GM19023 (cell line): ENCODE measurements around the gene NUDCD2.
"Not testable (repeated sequence)": the region's sequence is repeated elsewhere in the genome, so short reads cannot be mapped to it uniquely, and the experiment has no call there.

ENCODE experiments used
- ATAC-seq: cut with Tn5 transposase; IDR thresholded peaks from one replicate; pipeline ENCODE4 v1.9.1; 2021; ENCODE audit warnings: mild to moderate bottlenecking, moderate library complexity; ENCODE audit not compliant: unreplicated experiment

NUDCD2 gene

DNA sequence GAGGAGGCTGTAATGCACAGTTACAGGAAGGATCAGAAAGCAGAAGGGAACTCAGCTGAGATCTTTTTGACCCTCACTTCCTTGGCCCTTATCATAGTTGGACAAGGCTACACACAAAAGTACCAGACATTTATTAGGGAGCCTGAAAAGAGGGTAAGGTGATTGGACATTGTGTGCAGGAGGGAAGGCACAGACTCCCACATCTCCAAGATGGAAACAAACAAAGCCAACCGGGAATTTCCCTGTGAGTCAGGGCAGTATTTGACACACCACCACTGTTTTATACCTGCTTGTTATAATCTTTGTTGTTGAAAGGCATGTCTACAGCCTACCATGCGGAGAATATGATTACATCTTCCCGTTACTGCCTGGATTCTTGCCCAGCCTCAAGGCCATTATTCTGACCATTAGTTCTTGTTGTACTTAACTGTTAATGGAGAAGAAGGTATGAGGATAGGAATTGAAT, 25.5 kb downstream of the NUDCD2 start:
- ATAC-seq, result no peak

GRCh38 chr5:163433271-163433670, 26.6 kb downstream of the NUDCD2 start:
- no peak for ATAC-seq

DNA sequence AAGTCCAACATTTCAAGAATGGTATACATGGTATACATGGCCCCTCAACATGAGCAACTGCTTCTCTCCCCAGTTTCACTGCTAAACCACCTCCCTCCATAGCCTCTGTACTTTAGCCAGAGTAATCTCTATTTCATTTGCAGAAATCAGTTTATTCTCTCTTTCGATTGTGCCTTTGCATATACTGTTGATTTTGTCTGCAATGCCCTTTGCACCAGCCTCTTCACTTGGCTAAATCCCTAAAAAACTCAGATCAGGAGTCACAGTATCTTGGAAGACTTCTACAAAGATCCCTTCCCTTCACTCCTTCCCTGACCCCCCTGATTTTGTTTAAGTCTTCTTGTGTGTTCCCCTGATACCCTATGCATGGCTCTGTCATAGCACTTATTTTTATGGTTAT, 27.4 kb downstream of the NUDCD2 start:
- no peak for ATAC-seq

- not testable (repeated sequence) for ATAC-seq
Observed at GRCh38 chr5:163426128-163426527, 33.8 kb downstream of the NUDCD2 start.

- ATAC-seq, result no peak
Observed at GRCh38 chr5:163424836-163425235, 35.1 kb downstream of the NUDCD2 start.

DNA sequence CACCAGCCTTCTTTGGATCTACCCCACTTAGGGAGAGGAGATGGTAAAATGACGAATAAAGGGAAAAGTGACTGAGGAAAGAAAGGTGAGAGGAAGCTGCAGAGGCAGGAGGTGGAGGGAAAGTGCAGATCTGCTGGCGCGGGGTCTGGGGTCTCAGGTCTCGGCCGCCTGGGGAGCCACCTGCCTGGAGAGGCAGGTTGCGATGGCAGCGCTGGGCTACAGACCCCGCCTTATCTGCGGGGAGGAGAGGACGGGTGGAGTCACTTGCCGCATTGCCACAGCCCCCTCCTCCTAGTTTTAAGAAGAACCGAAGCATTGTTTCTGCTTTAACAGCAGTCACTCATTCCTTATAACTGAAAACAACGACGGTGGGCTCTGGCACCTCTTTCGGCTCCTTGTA, 44.2 kb downstream of the NUDCD2 start:
- not testable (repeated sequence) for ATAC-seq

- peak; percentile 29 for ATAC-seq
Observed at GRCh38 chr5:163410505-163410904, 49.4 kb downstream of the NUDCD2 start.

GRCh38 chr5:163409384-163409783, 50.5 kb downstream of the NUDCD2 start:
- ATAC-seq, result no peak

DNA sequence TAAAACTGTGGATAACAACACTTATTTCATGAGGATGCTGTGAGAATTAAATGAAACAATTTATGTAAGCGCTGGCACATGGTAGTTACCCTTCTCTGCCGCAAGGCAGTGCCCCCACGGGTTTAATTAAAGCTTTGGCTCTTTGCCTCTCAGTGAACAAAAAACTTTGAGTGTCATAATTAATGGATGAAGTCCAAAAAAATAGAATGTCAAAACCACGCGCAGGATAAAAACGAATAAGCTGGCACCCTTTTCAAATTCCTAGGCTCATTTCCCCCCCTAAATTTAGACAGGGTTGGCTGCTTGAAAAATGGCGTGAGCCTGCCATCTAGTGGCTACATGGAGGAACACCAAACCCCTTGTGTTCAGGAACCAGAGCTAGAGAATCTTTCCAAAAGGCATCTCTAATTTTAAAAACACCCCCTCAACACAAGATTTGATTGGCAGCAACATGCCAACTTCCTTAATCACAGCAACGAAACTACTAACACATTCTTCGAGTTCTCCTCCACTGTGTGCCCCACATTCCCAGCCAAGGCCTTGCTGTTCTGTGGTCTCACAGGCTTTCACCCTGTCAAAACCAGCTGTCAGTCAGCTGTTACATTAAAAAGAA, 51.5 kb downstream of the NUDCD2 start:
- peak; percentile 67 for ATAC-seq

DNA sequence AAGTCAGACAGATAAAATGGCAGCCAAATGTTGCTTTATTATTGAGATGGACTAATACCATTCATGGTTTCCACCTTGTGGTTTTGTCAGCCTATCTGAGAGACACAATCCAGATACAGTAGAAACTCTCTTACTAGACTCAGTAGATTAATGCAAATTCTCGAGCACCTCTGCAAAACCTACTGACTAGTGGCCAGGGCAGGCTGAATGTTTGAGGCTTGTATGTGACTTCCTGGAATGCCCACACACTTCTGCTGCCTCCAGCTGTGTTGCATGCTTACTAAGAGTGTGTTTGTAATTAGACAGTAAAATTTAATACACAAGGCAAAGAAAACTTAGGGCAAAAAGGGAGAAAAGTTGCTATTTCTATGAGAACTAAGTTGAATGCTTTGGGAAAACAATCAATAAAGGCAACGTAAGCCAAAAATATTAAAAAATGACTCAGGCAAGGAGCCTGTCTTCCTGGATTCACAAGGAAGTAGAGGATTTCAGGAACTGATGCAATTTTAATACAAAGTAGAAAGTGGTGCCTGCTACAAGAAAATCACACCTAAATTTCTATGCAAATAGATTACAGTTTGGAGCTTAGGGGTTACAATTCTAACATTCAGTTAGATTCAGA, 52.8 kb downstream of the NUDCD2 start:
- ATAC-seq, result peak; percentile 81

- no peak for ATAC-seq
Observed at GRCh38 chr5:163404364-163405173, 55.3 kb downstream of the NUDCD2 start.

DNA sequence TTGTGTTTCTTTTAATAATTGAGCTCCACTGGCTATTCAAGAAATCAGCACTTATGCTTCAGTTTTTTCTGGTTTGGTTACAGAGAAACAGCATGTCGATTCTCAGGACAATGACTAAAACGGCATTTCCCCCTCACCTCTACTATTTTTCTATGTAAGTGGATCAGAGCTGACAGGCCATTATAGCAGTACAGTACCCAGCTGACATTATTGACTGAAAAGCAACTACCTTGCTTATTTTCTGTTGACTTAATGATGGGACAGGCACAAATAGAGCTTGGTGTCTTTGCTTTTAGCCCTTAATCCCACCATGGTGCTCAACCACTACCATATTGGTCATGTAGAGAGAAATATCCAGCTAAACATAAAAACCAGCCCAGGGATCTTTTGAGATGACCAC, 57.9 kb downstream of the NUDCD2 start:
- no peak for ATAC-seq

DNA sequence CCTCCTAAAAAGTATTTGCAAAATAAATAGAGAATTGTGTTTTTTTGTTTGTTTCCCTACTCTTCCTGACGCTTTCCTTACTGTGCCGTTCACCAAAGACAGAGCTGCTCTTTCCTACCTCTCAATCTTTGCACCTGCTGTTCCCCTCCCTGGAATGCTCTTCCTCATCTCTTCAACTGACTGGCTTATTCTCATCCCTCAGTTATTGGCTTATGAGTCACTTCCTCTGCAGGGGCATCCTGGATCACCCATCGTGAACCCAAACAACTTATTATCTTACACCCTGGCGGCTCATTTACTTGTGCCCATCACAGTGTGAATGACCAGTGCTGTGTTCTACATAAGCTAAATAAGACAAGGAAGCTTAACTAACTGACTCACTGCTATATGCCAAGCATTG, 58.6 kb downstream of the NUDCD2 start:
- no peak for ATAC-seq

- no peak for ATAC-seq
Observed at GRCh38 chr5:163399923-163400322, 60.0 kb downstream of the NUDCD2 start.

GRCh38 chr5:163397354-163397753, 62.5 kb downstream of the NUDCD2 start:
- no peak for ATAC-seq

GRCh38 chr5:163396818-163397340, 63.0 kb downstream of the NUDCD2 start:
- ATAC-seq, result not testable (repeated sequence)
